SK-N-SH (cell line): ENCODE results near the gene NME8. TPM values are rescaled to one million over a fixed set of nuclear protein-coding genes. Genes with fewer than 3 reads are reported as not detected.
A peak's percentile ranks its signal among the peaks of the same experiment; 100 is the strongest.

Experiments used
- CTCF ChIA-PET: fragments of 300-600, 350-600 bp; formaldehyde crosslinking; extraction: SDS; loops from one replicate; lab custom pipeline; 2021; lab: Yijun Ruan, JAX
- POLR2A ChIA-PET: fragments of 350-600 bp; sonication (Branson Sonifier 250); formaldehyde crosslinking; extraction: SDS; loops from one replicate; lab custom pipeline; 2020; ENCODE audit warnings: antibody characterized with exemption, inconsistent platforms; lab: Yijun Ruan, JAX
- DNase-seq: peaks from one replicate; pipeline ENCODE4 v3.0.0; 2012
- H2AFZ ChIP-seq: fragments of 200-600 bp; sonication (generic); 2 replicates; pipeline ENCODE4 v1.8.1; 2016; ENCODE audit warnings: antibody characterized with exemption, mild to moderate bottlenecking, low read depth
- H3F3A ChIP-seq: fragments of 200-600 bp; sonication (generic); replicated peaks from 2 replicates; pipeline ENCODE3; 2016; ENCODE audit warnings: antibody characterized with exemption, mild to moderate bottlenecking; ENCODE audit not compliant: insufficient read depth
- H3K27ac ChIP-seq, 2 experiments: fragments of 200-500 bp in 1 of 2; fragments of 200-600 bp in 1 of 2; sonication (Bioruptor generic) in 1 of 2; sonication (generic), shearing (Covaris generic) in 1 of 2; 2 replicates each; pipeline versions ENCODE4 v1.5.1 to v1.6.1; 2014 to 2016; ENCODE audit warnings: low read depth in 2 of 2, inconsistent platforms in 1 of 2, low read length in 1 of 2, mild to moderate bottlenecking in 1 of 2, mixed read lengths in 1 of 2
- H3K27me3 ChIP-seq: fragments of 200-600 bp; sonication (generic), shearing (Covaris generic); 2 replicates; pipeline ENCODE4 v1.6.1; 2016; ENCODE audit warnings: mixed run types; ENCODE audit not compliant: insufficient read depth
- H3K36me3 ChIP-seq, 2 experiments: fragments of 200-500 bp in 1 of 2; fragments of 200-600 bp in 1 of 2; sonication (Bioruptor generic) in 1 of 2; sonication (generic) in 1 of 2; replicated peaks in 1 of 2; 2 replicates each; pipeline versions ENCODE3 to v1.5.1; 2014 to 2016; ENCODE audit warnings: low read length in 1 of 2, mild to moderate bottlenecking in 1 of 2; ENCODE audit not compliant: insufficient read depth in 2 of 2, control insufficient read depth in 1 of 2
- H3K4me1 ChIP-seq, 2 experiments: fragments of 200-500 bp in 1 of 2; fragments of 200-600 bp in 1 of 2; sonication (Bioruptor generic) in 1 of 2; sonication (generic), shearing (Covaris generic) in 1 of 2; 2 replicates each; pipeline versions ENCODE4 v1.5.1 to v1.6.1; 2014 to 2016; ENCODE audit warnings: low read depth in 1 of 2, low read length in 1 of 2, mixed run types in 1 of 2; ENCODE audit not compliant: insufficient read depth in 2 of 2, control insufficient read depth in 1 of 2
- H3K4me2 ChIP-seq: fragments of 200-600 bp; sonication (generic), shearing (Covaris generic); 2 replicates; pipeline ENCODE4 v1.6.1; 2017; ENCODE audit warnings: mixed run types
- H3K4me3 ChIP-seq, 2 experiments: fragments of 200-500 bp in 1 of 2; fragments of 200-600 bp in 1 of 2; sonication (Bioruptor generic) in 1 of 2; sonication (generic), shearing (Covaris generic) in 1 of 2; 2 replicates each; pipeline versions ENCODE4 v1.5.1 to v1.8.1; 2014 to 2016; ENCODE audit warnings: low read depth in 2 of 2, inconsistent platforms in 1 of 2, low read length in 1 of 2, mild to moderate bottlenecking in 1 of 2, mixed read lengths in 1 of 2, moderate library complexity in 1 of 2
- H3K79me2 ChIP-seq: fragments of 200-600 bp; sonication (generic); 2 replicates; pipeline ENCODE4 v1.8.1; 2017; ENCODE audit warnings: mild to moderate bottlenecking; ENCODE audit not compliant: insufficient read depth
- H3K9ac ChIP-seq: fragments of 200-600 bp; sonication (generic); 2 replicates; pipeline ENCODE4 v1.6.1; 2017; ENCODE audit warnings: mixed run types
- H3K9me2 ChIP-seq: fragments of 200-600 bp; sonication (generic); 2 replicates; pipeline ENCODE4 v1.6.1; 2017; ENCODE audit warnings: mixed run types
- H3K9me3 ChIP-seq: fragments of 200-600 bp; sonication (generic); 2 replicates; pipeline ENCODE4 v1.6.1; 2017; ENCODE audit warnings: mixed run types, mild to moderate bottlenecking, moderate library complexity
- H4K20me1 ChIP-seq: fragments of 200-600 bp; sonication (generic); 2 replicates; pipeline ENCODE4 v1.6.1; 2017; ENCODE audit warnings: mild to moderate bottlenecking, mixed run types; ENCODE audit not compliant: insufficient read depth
- CTCF ChIP-seq: fragments of 200-600 bp; sonication (generic); IDR thresholded peaks from 2 replicates; pipeline ENCODE4 v1.6.1; 2017; ENCODE audit warnings: antibody characterized with exemption, mild to moderate bottlenecking, moderate library complexity
- ELF1 ChIP-seq: IDR thresholded peaks from 2 replicates; pipeline ENCODE4 v1.4.0; 2012
- EP300 ChIP-seq, 2 experiments: IDR thresholded peaks; 2 replicates each; pipeline versions ENCODE4 v1.4.0 to v1.6.1; 2012; ENCODE audit warnings: borderline replicate concordance in 1 of 2, low read depth in 1 of 2, low read length in 1 of 2
- FOSL2 ChIP-seq: IDR thresholded peaks from 2 replicates; pipeline ENCODE4 v1.4.0; 2012; ENCODE audit warnings: low read depth, mild to moderate bottlenecking, moderate library complexity, borderline replicate concordance
- FOXJ3 ChIP-seq: sonication (generic); formaldehyde crosslinking; IDR thresholded peaks from 2 replicates; pipeline ENCODE4 v1.5.1; 2020; ENCODE audit warnings: mild to moderate bottlenecking, missing genetic modification reagents
- FOXM1 ChIP-seq: IDR thresholded peaks from 2 replicates; pipeline ENCODE4 v1.4.0; 2012; ENCODE audit warnings: low read depth, mild to moderate bottlenecking
- GABPA ChIP-seq: IDR thresholded peaks from 2 replicates; pipeline ENCODE4 v1.4.0; 2012; ENCODE audit warnings: low read depth, mild to moderate bottlenecking
- GATA2 ChIP-seq: sonication (generic); formaldehyde crosslinking; IDR thresholded peaks from 2 replicates; pipeline ENCODE4 v1.5.0; 2020; ENCODE audit warnings: mild to moderate bottlenecking, missing genetic modification reagents
- JUND ChIP-seq: IDR thresholded peaks from 2 replicates; pipeline ENCODE4 v1.4.0; 2012
- MAX ChIP-seq: IDR thresholded peaks from 2 replicates; pipeline ENCODE4 v1.4.0; 2012; ENCODE audit warnings: low read depth
- MEF2A ChIP-seq: IDR thresholded peaks from 2 replicates; pipeline ENCODE4 v1.4.0; 2012; ENCODE audit warnings: low read depth, borderline replicate concordance
- MXI1 ChIP-seq: IDR thresholded peaks from 2 replicates; pipeline ENCODE4 v1.6.1; 2012; ENCODE audit warnings: mild to moderate bottlenecking, low read depth, low read length, improper control_type of control experiment
- NFIC ChIP-seq: IDR thresholded peaks from 2 replicates; pipeline ENCODE4 v1.4.0; 2012; ENCODE audit warnings: borderline replicate concordance
- NRF1 ChIP-seq: IDR thresholded peaks from 2 replicates; pipeline ENCODE4 v1.6.1; 2012; ENCODE audit warnings: low read depth, mild to moderate bottlenecking, low read length
- RAD21 ChIP-seq: IDR thresholded peaks from 2 replicates; pipeline ENCODE4 v1.6.1; 2012; ENCODE audit warnings: mild to moderate bottlenecking, low read length
- RCOR1 ChIP-seq: fragments of 150-350 bp; IDR thresholded peaks from 2 replicates; pipeline ENCODE4 v1.6.1; 2017; ENCODE audit warnings: antibody characterized with exemption, low read length
- RXRA ChIP-seq: IDR thresholded peaks from 2 replicates; pipeline ENCODE4 v1.4.0; 2012; ENCODE audit warnings: low read depth, mild to moderate bottlenecking, borderline replicate concordance
- SIN3A ChIP-seq: IDR thresholded peaks from 2 replicates; pipeline ENCODE4 v1.6.1; 2012; ENCODE audit warnings: low read depth, mild to moderate bottlenecking, low read length, moderate library complexity, borderline replicate concordance
- SMC3 ChIP-seq: IDR thresholded peaks from 2 replicates; pipeline ENCODE4 v1.6.1; 2012; ENCODE audit warnings: low read depth, low read length, improper control_type of control experiment
- TAF1 ChIP-seq: IDR thresholded peaks from 2 replicates; pipeline ENCODE4 v1.6.1; 2012; ENCODE audit warnings: low read depth, mild to moderate bottlenecking, low read length, moderate library complexity, borderline replicate concordance
- TCF12 ChIP-seq: IDR thresholded peaks from 2 replicates; pipeline ENCODE4 v1.4.0; 2012
- USF1 ChIP-seq: IDR thresholded peaks from 2 replicates; pipeline ENCODE4 v1.4.0; 2012; ENCODE audit warnings: low read depth, borderline replicate concordance
- USF2 ChIP-seq: fragments of 150-350 bp; IDR thresholded peaks from 2 replicates; pipeline ENCODE4 v1.6.1; 2017; ENCODE audit warnings: antibody characterized with exemption, low read length, low read depth, borderline replicate concordance
- ZBTB33 ChIP-seq: IDR thresholded peaks from 2 replicates; pipeline ENCODE4 v1.4.0; 2012; ENCODE audit warnings: low read depth, borderline replicate concordance
- WGBS: methylation state at CpG from one replicate; pipeline ENCODE4 v1.1.6; 2017; ENCODE audit warnings: low lambda C conversion rate; 5-methylcytosine and 5-hydroxymethylcytosine counted together
- polyA plus RNA-seq, 3 experiments: library from polyadenylated mRNA; depleted of rRNA; stranded (reverse); fragments of >200 nt; gene quantifications; 2 replicates each; pipeline ENCODE4 v1.2.3, GENCODE V29; 2012

The NME8 gene
- polyA plus RNA-seq, 1 of the 3 experiments (the other 2 are of a cell fraction), result not detected

- ChIA-PET POLR2A (interaction anchor here (0.7 kb wide), 1 partner anchor 134 kb away, joined by 4 read pairs; no protein-coding TSS in a partner anchor), CTCF (interaction anchor here (0.6 to 11.8 kb wide), 61 partner anchors 9 to 1117 kb away, joined by 3 to 280 read pairs (median 4); partner anchors contain the start of genes EPDR1, SFRP4 and STARD3NL)
- Histone ChIP-seq H2AFZ (no peak overlapping the region), H4K20me1 (no peaks in the 10 kb centered on the region), H3K36me3 (no peaks in the 10 kb centered on the region), H3K79me2 (no peaks in the 10 kb centered on the region), H3K9ac (no peak overlapping the region), H3K27me3 (no peaks in the 10 kb centered on the region), H3K27ac (no peak overlapping the region), H3K4me1 (peaks cover 0 to 8% of the 10 kb centered on the region in 2 experiments; a peak in 3 of 4 replicates), H3K9me3 (no peaks in the 10 kb centered on the region), H3K4me3 (no peak overlapping the region), H3F3A (no peaks in the 10 kb centered on the region), H3K4me2 (no peak overlapping the region), H3K9me2 (no peaks in the 10 kb centered on the region)
- no peak for DNase-seq
- TF ChIP-seq NFIC, result peak; percentile 44; the same call in 1 of the 2 replicates
- TF ChIP-seq MEF2A, result no peak
- TF ChIP-seq MAX, result no peak
- TF ChIP-seq MXI1, result no peak
- no peak for TF ChIP-seq SMC3
- no peak for TF ChIP-seq RCOR1
- no peak for TF ChIP-seq TAF1
- no peak; the same call in 1 of the 2 replicates for TF ChIP-seq JUND
- TF ChIP-seq EP300 (IDR thresholded peaks at IDR 0.05; ENCODE audit: borderline replicate concordance in 1 of 2, low read depth in 1 of 2, low read length in 1 of 2), result no peak
- TF ChIP-seq GATA2 (CRISPR knock-in tag), result no peak
- peak; percentile 78; the same call in 1 of the 2 replicates for TF ChIP-seq RXRA
- TF ChIP-seq ZBTB33, result no peak
- TF ChIP-seq USF2, result no peak
- TF ChIP-seq ELF1, result no peak
- no peak for TF ChIP-seq RAD21
- TF ChIP-seq SIN3A, result no peak
- no peak for TF ChIP-seq GABPA
- TF ChIP-seq TCF12, result peak; percentile 50
- TF ChIP-seq FOXM1, result no peak
- no peak for TF ChIP-seq FOSL2
- TF ChIP-seq FOXJ3, result no peak
- no peak for TF ChIP-seq CTCF
- TF ChIP-seq USF1, result no peak
- TF ChIP-seq NRF1, result no peak
- WGBS, result 33% methylated on average over 2 of the region's 2 CpGs
These were observed 53.6 kb downstream of the NME8 start for GRCh38 chr7:37901890-37902524.
